ENCODE data around the gene NTM.

DNA sequence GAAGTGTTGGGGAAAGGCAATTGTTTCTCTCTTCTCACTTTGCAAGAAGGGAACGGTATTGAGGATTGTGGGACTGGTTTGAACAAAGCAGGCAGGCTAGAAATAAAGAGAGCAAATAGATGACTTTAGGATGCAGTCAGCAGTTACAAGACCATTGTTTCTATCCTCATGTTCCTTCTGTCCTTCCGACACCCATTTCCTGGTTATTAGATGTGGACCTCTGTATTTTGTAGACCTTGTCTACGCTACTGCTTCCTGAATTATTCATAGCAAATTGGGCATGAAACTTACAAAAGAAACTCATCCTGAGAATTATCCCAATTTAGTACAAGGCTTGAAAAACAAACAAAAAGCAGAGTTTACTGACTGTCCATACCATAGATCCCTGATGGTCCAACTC lies 656.3 kb downstream of the NTM start:
- TF ChIP-seq, protein P1, sequence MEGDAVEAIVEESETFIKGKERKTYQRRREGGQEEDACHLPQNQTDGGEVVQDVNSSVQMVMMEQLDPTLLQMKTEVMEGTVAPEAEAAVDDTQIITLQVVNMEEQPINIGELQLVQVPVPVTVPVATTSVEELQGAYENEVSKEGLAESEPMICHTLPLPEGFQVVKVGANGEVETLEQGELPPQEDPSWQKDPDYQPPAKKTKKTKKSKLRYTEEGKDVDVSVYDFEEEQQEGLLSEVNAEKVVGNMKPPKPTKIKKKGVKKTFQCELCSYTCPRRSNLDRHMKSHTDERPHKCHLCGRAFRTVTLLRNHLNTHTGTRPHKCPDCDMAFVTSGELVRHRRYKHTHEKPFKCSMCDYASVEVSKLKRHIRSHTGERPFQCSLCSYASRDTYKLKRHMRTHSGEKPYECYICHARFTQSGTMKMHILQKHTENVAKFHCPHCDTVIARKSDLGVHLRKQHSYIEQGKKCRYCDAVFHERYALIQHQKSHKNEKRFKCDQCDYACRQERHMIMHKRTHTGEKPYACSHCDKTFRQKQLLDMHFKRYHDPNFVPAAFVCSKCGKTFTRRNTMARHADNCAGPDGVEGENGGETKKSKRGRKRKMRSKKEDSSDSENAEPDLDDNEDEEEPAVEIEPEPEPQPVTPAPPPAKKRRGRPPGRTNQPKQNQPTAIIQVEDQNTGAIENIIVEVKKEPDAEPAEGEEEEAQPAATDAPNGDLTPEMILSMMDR (IDR thresholded peaks at IDR 0.05) = no peak
- no peak for TF ChIP-seq POLR2A (IDR thresholded peaks at IDR 0.05)
